Progenitor cell of endocrine pancreas (in vitro differentiated cells): Measurements from ENCODE around the gene MUL1. TPM values are rescaled to one million over a fixed set of nuclear protein-coding genes. Genes with fewer than 3 reads are reported as not detected.
A peak's percentile ranks its signal among the peaks of the same experiment; 100 is the strongest.

Experiments
- DNase-seq: peaks from one replicate; pipeline ENCODE4 v3.0.0; 2021; ENCODE audit warnings: low spot score; ENCODE audit not compliant: unreplicated experiment
- H3K27ac Mint-ChIP-seq: 2 replicates; pipeline ENCODE4 v1.8.0; 2021; ENCODE audit warnings: mild to moderate bottlenecking, moderate library complexity, mixed read lengths
- H3K27me3 Mint-ChIP-seq: 2 replicates; pipeline ENCODE4 v1.8.0; 2021; ENCODE audit warnings: mixed read lengths
- H3K36me3 Mint-ChIP-seq: 2 replicates; pipeline ENCODE4 v1.8.0; 2022; ENCODE audit warnings: mixed read lengths; ENCODE audit not compliant: insufficient read depth
- H3K4me1 Mint-ChIP-seq: 2 replicates; pipeline ENCODE4 v1.8.0; 2021; ENCODE audit warnings: low read depth, mixed read lengths
- H3K4me3 Mint-ChIP-seq: 2 replicates; pipeline ENCODE4 v1.8.0; 2021; ENCODE audit warnings: low read depth, mild to moderate bottlenecking, moderate library complexity, mixed read lengths
- H3K9me3 Mint-ChIP-seq: 2 replicates; pipeline ENCODE4 v1.8.0; 2021; ENCODE audit warnings: low read depth, mixed read lengths
- long read RNA-seq: library from polyadenylated mRNA; unstranded; transcript quantifications from one replicate; pipeline ENCODE4 v2.0.0, GENCODE V29; 2020
- total RNA-seq: library from RNA; stranded (reverse); gene quantifications from 2 replicates; pipeline ENCODE4 v1.2.1, GENCODE V29; 2021
- TF ChIP-seq, protein P1 (sequence below): fragments of 200-600 bp; sonication (generic); IDR thresholded peaks from one replicate; pipeline ENCODE4 v1.5.0; 2021; ENCODE audit warnings: antibody characterized with exemption, mild to moderate bottlenecking; ENCODE audit not compliant: unreplicated experiment

Gene MUL1, protein sequence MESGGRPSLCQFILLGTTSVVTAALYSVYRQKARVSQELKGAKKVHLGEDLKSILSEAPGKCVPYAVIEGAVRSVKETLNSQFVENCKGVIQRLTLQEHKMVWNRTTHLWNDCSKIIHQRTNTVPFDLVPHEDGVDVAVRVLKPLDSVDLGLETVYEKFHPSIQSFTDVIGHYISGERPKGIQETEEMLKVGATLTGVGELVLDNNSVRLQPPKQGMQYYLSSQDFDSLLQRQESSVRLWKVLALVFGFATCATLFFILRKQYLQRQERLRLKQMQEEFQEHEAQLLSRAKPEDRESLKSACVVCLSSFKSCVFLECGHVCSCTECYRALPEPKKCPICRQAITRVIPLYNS
- total RNA-seq, result 23.2 and 25.1 TPM in 2 replicates
- long read RNA-seq, transcript MUL1-201 (4 exons, 2,438 nt), result major isoform, 114 of 129 reads
- long read RNA-seq, partial matches to known transcripts, result 7 of 129 reads
- long read RNA-seq, other reads (novel, unspliced or antisense), result 8 of 129 reads

DNA sequence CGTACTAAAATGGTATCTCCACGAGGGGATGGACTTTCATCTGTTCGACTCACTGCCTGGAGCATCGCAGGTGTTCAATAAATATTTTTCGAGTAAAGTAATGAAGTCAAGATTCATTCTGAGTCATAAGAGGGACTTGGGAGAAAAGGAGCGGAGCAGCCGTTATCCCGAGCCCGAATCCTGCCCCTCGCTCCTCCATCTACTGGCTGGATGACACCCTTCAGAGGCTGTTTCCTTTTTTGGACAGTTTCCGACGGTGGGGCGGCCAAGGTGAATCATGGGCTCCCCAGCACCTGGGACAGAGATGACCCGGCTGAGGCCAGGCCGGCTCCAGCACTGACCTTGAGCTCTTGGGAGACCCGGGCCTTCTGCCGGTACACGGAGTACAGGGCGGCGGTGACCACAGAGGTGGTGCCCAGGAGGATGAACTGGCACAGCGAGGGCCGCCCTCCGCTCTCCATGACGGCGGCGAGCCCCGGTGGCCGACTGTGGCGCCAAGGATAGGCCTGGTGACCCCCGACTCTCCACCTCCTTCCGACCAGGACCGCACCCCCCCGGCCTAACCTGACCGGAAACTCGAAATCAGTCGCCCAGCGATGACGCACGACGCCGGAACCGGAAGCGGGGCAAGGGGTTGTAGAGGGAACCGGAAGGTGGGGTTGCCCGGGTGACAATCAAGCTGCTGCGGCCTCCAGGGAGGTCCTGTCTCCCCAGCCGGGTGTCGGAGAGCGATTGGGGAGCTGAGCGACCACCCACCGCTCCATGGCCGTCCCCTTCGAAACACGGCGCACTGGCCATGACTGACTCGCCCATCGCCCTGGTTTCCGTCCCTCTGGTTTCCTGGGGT, at the start of gene MUL1:
Gene MUL1 (minus strand): TSS at position 588 of the 847 bp plus-strand sequence. CDS start 127 bp downstream, at position 461.
- H3K27me3 Mint-ChIP-seq, result peaks cover 27% of the 10 kb centered on the region
- H3K27ac Mint-ChIP-seq, result peak within 1 kb of the TSS; percentile 88
- H3K36me3 Mint-ChIP-seq, result no peaks in the 10 kb centered on the region
- peak within 1 kb of the TSS; percentile 89 for H3K4me3 Mint-ChIP-seq
- peak; percentile 87 for DNase-seq
- H3K4me1 Mint-ChIP-seq, result peaks cover 5% of the 10 kb centered on the region
- TF ChIP-seq, protein P1, sequence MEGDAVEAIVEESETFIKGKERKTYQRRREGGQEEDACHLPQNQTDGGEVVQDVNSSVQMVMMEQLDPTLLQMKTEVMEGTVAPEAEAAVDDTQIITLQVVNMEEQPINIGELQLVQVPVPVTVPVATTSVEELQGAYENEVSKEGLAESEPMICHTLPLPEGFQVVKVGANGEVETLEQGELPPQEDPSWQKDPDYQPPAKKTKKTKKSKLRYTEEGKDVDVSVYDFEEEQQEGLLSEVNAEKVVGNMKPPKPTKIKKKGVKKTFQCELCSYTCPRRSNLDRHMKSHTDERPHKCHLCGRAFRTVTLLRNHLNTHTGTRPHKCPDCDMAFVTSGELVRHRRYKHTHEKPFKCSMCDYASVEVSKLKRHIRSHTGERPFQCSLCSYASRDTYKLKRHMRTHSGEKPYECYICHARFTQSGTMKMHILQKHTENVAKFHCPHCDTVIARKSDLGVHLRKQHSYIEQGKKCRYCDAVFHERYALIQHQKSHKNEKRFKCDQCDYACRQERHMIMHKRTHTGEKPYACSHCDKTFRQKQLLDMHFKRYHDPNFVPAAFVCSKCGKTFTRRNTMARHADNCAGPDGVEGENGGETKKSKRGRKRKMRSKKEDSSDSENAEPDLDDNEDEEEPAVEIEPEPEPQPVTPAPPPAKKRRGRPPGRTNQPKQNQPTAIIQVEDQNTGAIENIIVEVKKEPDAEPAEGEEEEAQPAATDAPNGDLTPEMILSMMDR, result no peak
- H3K9me3 Mint-ChIP-seq, result no peaks in the 10 kb centered on the region

DNA sequence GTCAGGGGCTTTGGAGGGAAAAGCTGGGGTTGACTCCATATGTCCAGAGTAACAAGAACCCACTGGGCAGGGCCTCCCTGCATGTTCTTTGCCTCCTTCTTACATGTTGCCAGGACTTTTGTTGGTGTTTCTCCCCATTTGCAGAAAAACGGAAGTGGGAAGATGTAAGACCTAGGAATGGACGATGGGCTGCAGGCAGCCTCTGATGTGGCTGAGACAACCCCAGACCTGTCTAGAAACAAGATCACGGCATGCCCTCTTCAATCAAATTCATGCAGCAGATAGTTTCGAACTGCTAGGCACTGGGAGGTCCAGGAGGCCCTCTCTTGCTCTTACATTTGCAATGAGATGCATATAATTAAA, 47.8 kb upstream of the MUL1 start:
- peaks cover 7% of the 10 kb centered on the region for H3K4me1 Mint-ChIP-seq
- no peaks in the 10 kb centered on the region for H3K36me3 Mint-ChIP-seq
- H3K27ac Mint-ChIP-seq, result no peak overlapping the region
- DNase-seq, result no peak
- peaks cover 23% of the 10 kb centered on the region for H3K27me3 Mint-ChIP-seq
- no peak overlapping the region for H3K4me3 Mint-ChIP-seq
- no peaks in the 10 kb centered on the region for H3K9me3 Mint-ChIP-seq
- TF ChIP-seq, protein P1, result no peak

DNA sequence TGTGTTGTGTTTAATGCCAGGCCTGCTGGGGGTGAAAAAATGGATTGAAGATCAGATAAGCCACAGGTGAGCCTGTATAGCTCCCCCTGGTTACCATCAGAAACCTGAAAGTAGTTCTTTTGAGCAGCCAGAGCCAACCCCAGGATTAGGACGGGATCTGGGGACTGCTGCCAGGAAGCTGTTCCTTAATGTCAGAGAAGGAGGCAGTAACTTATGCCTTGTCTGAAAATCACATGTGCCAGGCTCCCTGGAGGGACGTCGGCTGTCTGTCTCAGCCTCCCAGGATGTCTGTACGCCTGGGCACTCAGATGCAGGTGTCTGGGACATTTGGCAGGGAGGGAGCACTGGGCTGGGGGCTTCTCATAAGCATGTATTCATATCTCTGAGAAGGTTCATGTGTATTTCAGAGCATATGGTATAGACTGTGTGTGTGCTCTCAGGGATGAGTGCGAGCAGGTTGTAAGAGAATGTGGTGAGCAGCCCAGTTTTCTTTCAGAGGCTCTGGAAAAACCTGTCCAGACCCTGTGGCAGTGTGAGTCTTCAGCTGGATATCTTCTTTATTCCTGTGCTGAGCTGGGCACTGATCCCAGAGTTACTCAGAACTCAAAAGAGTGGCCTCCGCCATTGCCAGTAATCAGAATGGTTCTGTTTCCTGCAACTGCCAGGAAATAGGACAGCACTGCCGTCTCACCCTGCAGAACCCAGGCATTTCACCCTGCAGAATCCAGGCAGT, 47.2 kb upstream of the MUL1 start:
- Mint-ChIP-seq H3K36me3 (no peaks in the 10 kb centered on the region), H3K9me3 (no peaks in the 10 kb centered on the region), H3K4me1 (peaks cover 7% of the 10 kb centered on the region), H3K4me3 (no peak overlapping the region), H3K27me3 (peaks cover 20% of the 10 kb centered on the region), H3K27ac (no peak overlapping the region)
- DNase-seq, result no peak
- TF ChIP-seq, protein P1, result no peak

DNA sequence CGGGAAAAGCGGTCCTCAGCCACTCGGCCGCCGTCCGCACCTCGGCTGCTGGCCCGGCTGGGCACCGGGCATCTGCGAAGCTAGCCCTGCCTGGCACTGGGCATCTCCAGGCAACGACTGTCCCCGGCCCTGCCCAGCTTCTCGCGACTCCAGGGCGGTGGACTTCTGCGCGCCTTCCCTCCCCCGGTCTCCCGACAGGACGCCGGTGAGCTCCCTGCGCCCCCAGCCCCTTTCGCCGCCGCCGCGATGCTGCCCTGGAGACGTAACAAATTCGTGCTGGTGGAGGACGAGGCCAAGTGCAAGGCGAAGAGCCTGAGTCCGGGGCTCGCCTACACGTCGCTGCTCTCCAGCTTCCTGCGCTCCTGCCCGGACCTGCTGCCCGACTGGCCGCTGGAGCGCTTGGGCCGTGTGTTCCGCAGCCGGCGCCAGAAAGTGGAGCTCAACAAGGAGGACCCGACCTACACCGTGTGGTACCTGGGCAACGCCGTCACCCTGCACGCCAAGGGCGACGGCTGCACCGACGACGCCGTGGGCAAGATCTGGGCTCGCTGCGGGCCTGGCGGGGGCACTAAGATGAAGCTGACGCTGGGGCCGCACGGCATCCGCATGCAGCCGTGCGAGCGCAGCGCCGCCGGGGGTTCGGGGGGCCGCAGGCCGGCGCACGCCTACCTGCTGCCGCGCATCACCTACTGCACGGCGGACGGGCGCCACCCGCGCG, 44.9 kb upstream of the MUL1 start:
- H3K27ac Mint-ChIP-seq, result no peak overlapping the region
- peak overlapping the region; percentile 40 for H3K4me3 Mint-ChIP-seq
- peaks cover 7% of the 10 kb centered on the region for H3K4me1 Mint-ChIP-seq
- H3K9me3 Mint-ChIP-seq, result no peaks in the 10 kb centered on the region
- H3K36me3 Mint-ChIP-seq, result no peaks in the 10 kb centered on the region
- TF ChIP-seq, protein P1, result no peak
- no peak for DNase-seq
- H3K27me3 Mint-ChIP-seq, result peaks cover 29% of the 10 kb centered on the region
